Measurements from ENCODE around the gene CERT1. TPM values are rescaled to one million over a fixed set of nuclear protein-coding genes. Genes with fewer than 3 reads are reported as not detected.

Gene CERT1
- total and polyA plus RNA-seq, 2 donors (not counting 3 experiments of a cell fraction or from before 2014, with no cell fraction given): 8.0 to 21.3 TPM

GRCh38 chr5:75433814-75434506 lies 77.5 kb downstream of the CERT1 start:
- H3K79me2 ChIP-seq (ENCODE audit: control insufficient read depth, insufficient read depth, low read length): no peaks in the 10 kb centered on the region
- H3K9ac ChIP-seq (replicated peaks; ENCODE audit: extremely low read depth, insufficient read depth, low read length): no peak overlapping the region
- DNase-seq (ENCODE audit: low read depth, low spot score) (no peak), FAIRE-seq (no peak)
- H3K27me3 ChIP-seq (ENCODE audit: control insufficient read depth in 2 of 2, insufficient read depth in 2 of 2, low read length in 2 of 2): no peaks in the 10 kb centered on the region
- no peaks in the 10 kb centered on the region for H3K9me3 ChIP-seq (replicated peaks; ENCODE audit: control insufficient read depth, insufficient read depth, low read length)
- H3K4me3 ChIP-seq (replicated peaks in 1 of 3; ENCODE audit: insufficient read depth in 1 of 3, low read depth in 1 of 3, low read length in 3 of 3): no peak overlapping the region
- intact Hi-C loops (cut with micrococcal nuclease) (loop anchor here (10.0 kb wide), 1 partner anchor 251 kb away; no protein-coding TSS in a partner anchor), dilution Hi-C loops (cut with MboI; ENCODE audit: extremely low pct_ligation_motif_present, low sequenced_read_pairs) (no loop called here)
- H3K9me1 ChIP-seq (replicated peaks; ENCODE audit: control insufficient read depth, extremely low read depth, insufficient read depth, low read length): no peaks in the 10 kb centered on the region
- H3K36me3 ChIP-seq (ENCODE audit: control insufficient read depth in 2 of 2, extremely low read depth in 1 of 2, insufficient read depth in 2 of 2, low read length in 2 of 2): no peaks in the 10 kb centered on the region
- ChIA-PET POLR2A (no interaction called here), CTCF (interaction anchor here (1.2 kb wide), 1 partner anchor 10 kb away, joined by 5 read pairs; no protein-coding TSS in a partner anchor)
- H3K4me2 ChIP-seq (ENCODE audit: insufficient read depth, low read length): no peak overlapping the region
- TF ChIP-seq MAX (IDR thresholded peaks at IDR 0.05; ENCODE audit: insufficient read depth, insufficient read length) (no peak), FOS (IDR thresholded peaks at IDR 0.05; ENCODE audit: borderline replicate concordance, insufficient read depth, low read length) (no peak), POLR2A (IDR thresholded peaks at IDR 0.05; ENCODE audit: low read depth, low read length) (no peak), MYC (IDR thresholded peaks at IDR 0.05; ENCODE audit: low read depth, low read length) (no peak), GATA2 (IDR thresholded peaks at IDR 0.05; ENCODE audit: insufficient read depth, insufficient read length, low read depth, low read length) (no peak), JUN (IDR thresholded peaks at IDR 0.05; ENCODE audit: borderline replicate concordance, insufficient read depth, insufficient read length, low read depth) (no peak), POLR2AphosphoS5 (IDR thresholded peaks at IDR 0.05; ENCODE audit: insufficient read depth, low read depth, low read length) (no peak), EZH2 (IDR thresholded peaks at IDR 0.05; ENCODE audit: borderline replicate concordance, low read depth, low read length, severe bottlenecking) (no peak)
- no peaks in the 10 kb centered on the region for H3K4me1 ChIP-seq (ENCODE audit: control insufficient read depth, extremely low read depth, insufficient read depth, low read length)
- BruUV-seq (replicated peaks): no TSS peak
- no peak overlapping the region for H3K27ac ChIP-seq (ENCODE audit: insufficient read depth, low read depth, low read length)
- no peaks in the 10 kb centered on the region for H4K20me1 ChIP-seq (replicated peaks; ENCODE audit: control insufficient read depth, extremely low read depth, insufficient read depth, low read length)
- H2AFZ ChIP-seq (ENCODE audit: low read depth, low read length): no peak overlapping the region

All from endothelial cell of umbilical vein (primary cell).